T-helper 2 cell treated with Interferon-gamma antibody and Interleukin-4, amounts not matched to agents 5 μg/mL and 100 μg/mL, for 36 hours (primary cell): ENCODE measurements around the gene NIM1K.
"Not testable (repeated sequence)": the region's sequence is repeated elsewhere in the genome, so short reads cannot be mapped to it uniquely, and the experiment has no call there.

Experiments used
- DNase-seq: peaks from one replicate; pipeline ENCODE4 v3.0.0; 2021; ENCODE audit warnings: low spot score
- H3K27ac Mint-ChIP-seq: one replicate; pipeline ENCODE4 v1.8.0; 2021; ENCODE audit warnings: mild to moderate bottlenecking, mixed read lengths
- H3K27me3 Mint-ChIP-seq: one replicate; pipeline ENCODE4 v1.8.0; 2021; ENCODE audit warnings: low read depth, mixed read lengths
- H3K36me3 Mint-ChIP-seq: one replicate; pipeline ENCODE4 v1.8.0; 2021; ENCODE audit warnings: low read depth, mixed read lengths
- H3K4me1 Mint-ChIP-seq: one replicate; pipeline ENCODE4 v1.8.0; 2021; ENCODE audit warnings: low read depth, mixed read lengths
- H3K4me3 Mint-ChIP-seq: one replicate; pipeline ENCODE4 v1.8.0; 2022; ENCODE audit warnings: mild to moderate bottlenecking, moderate library complexity, mixed read lengths
- H3K9me3 Mint-ChIP-seq: one replicate; pipeline ENCODE4 v1.8.0; 2021; ENCODE audit warnings: mixed read lengths

The NIM1K gene

GRCh38 chr5:43256261-43256966 lies 64.4 kb downstream of the NIM1K start:
- H3K27ac Mint-ChIP-seq, result no peak overlapping the region
- H3K27me3 Mint-ChIP-seq, result peaks cover 40% of the 10 kb centered on the region
- H3K9me3 Mint-ChIP-seq, result no peaks in the 10 kb centered on the region
- no peak overlapping the region for H3K4me3 Mint-ChIP-seq
- H3K36me3 Mint-ChIP-seq, result no peaks in the 10 kb centered on the region
- DNase-seq, result no peak
- H3K4me1 Mint-ChIP-seq, result peaks cover 5% of the 10 kb centered on the region

- peaks cover 5% of the 10 kb centered on the region for H3K4me1 Mint-ChIP-seq
- no peak for DNase-seq
- H3K27me3 Mint-ChIP-seq, result peaks cover 48% of the 10 kb centered on the region
- no peaks in the 10 kb centered on the region for H3K36me3 Mint-ChIP-seq
- no peak overlapping the region for H3K4me3 Mint-ChIP-seq
- H3K27ac Mint-ChIP-seq, result no peak overlapping the region
- H3K9me3 Mint-ChIP-seq, result no peaks in the 10 kb centered on the region
These were observed 66.1 kb downstream of the NIM1K start for GRCh38 chr5:43258116-43258515.

- H3K36me3 Mint-ChIP-seq, H3K4me1 Mint-ChIP-seq, H3K9me3 Mint-ChIP-seq, DNase-seq, H3K4me3 Mint-ChIP-seq, H3K27ac Mint-ChIP-seq: not testable (repeated sequence)
- H3K27me3 Mint-ChIP-seq, result peaks cover 45% of the 10 kb centered on the region
These were observed 70.2 kb downstream of the NIM1K start for GRCh38 chr5:43262269-43262668.

- Mint-ChIP-seq H3K27ac (no peak overlapping the region), H3K4me1 (peaks cover 10% of the 10 kb centered on the region), H3K4me3 (no peak overlapping the region), H3K9me3 (peaks cover 11% of the 10 kb centered on the region), H3K27me3 (peaks cover 29% of the 10 kb centered on the region), H3K36me3 (peaks cover 2% of the 10 kb centered on the region)
- DNase-seq, result no peak
These were observed 76.3 kb downstream of the NIM1K start for GRCh38 chr5:43268188-43268820.

- no peak for DNase-seq
- H3K36me3 Mint-ChIP-seq, result peaks cover 2% of the 10 kb centered on the region
- peaks cover 11% of the 10 kb centered on the region for H3K9me3 Mint-ChIP-seq
- no peak overlapping the region for H3K4me3 Mint-ChIP-seq
- peaks cover 13% of the 10 kb centered on the region for H3K4me1 Mint-ChIP-seq
- H3K27me3 Mint-ChIP-seq, result peaks cover 11% of the 10 kb centered on the region
- H3K27ac Mint-ChIP-seq, result no peak overlapping the region
These were observed 78.6 kb downstream of the NIM1K start for GRCh38 chr5:43270645-43271044.

GRCh38 chr5:43273552-43273951 lies 81.5 kb downstream of the NIM1K start:
- DNase-seq, result no peak
- H3K27ac Mint-ChIP-seq, result no peak overlapping the region
- H3K9me3 Mint-ChIP-seq, result no peaks in the 10 kb centered on the region
- H3K4me1 Mint-ChIP-seq, result peaks cover 7% of the 10 kb centered on the region
- H3K36me3 Mint-ChIP-seq, result no peaks in the 10 kb centered on the region
- H3K4me3 Mint-ChIP-seq, result no peak overlapping the region
- peaks cover 13% of the 10 kb centered on the region for H3K27me3 Mint-ChIP-seq

GRCh38 chr5:43274435-43275114 lies 82.5 kb downstream of the NIM1K start:
- Mint-ChIP-seq H3K27me3 (peaks cover 13% of the 10 kb centered on the region), H3K27ac (no peak overlapping the region), H3K4me3 (no peak overlapping the region), H3K4me1 (peaks cover 7% of the 10 kb centered on the region), H3K9me3 (no peaks in the 10 kb centered on the region), H3K36me3 (no peaks in the 10 kb centered on the region)
- DNase-seq, result no peak

- H3K36me3 Mint-ChIP-seq, result no peaks in the 10 kb centered on the region
These were observed 83.4 kb downstream of the NIM1K start for GRCh38 chr5:43275391-43275790.

GRCh38 chr5:43279548-43280274 lies 87.7 kb downstream of the NIM1K start:
- Mint-ChIP-seq H3K9me3 (no peaks in the 10 kb centered on the region), H3K4me3 (no peak overlapping the region), H3K27ac (no peak overlapping the region), H3K4me1 (peaks cover 8% of the 10 kb centered on the region), H3K27me3 (peaks cover 3% of the 10 kb centered on the region), H3K36me3 (peaks cover 2% of the 10 kb centered on the region)
- no peak for DNase-seq

More at GRCh38 chr5:43275391-43275790, 83.4 kb downstream of the NIM1K start:
- no peaks in the 10 kb centered on the region for H3K9me3 Mint-ChIP-seq
- no peak for DNase-seq
- H3K27me3 Mint-ChIP-seq, result peaks cover 11% of the 10 kb centered on the region
- H3K4me1 Mint-ChIP-seq, result peaks cover 7% of the 10 kb centered on the region
- no peak overlapping the region for H3K4me3 Mint-ChIP-seq
- no peak overlapping the region for H3K27ac Mint-ChIP-seq

GRCh38 chr5:43281840-43282658 lies 90.0 kb downstream of the NIM1K start:
- peak; percentile 30 for DNase-seq

GRCh38 chr5:43286623-43287022 lies 94.6 kb downstream of the NIM1K start:
- no peaks in the 10 kb centered on the region for H3K27me3 Mint-ChIP-seq
- peaks cover 34% of the 10 kb centered on the region for H3K36me3 Mint-ChIP-seq
- no peak overlapping the region for H3K4me3 Mint-ChIP-seq
- no peak for DNase-seq
- no peaks in the 10 kb centered on the region for H3K9me3 Mint-ChIP-seq
- peak overlapping the region; percentile 6 for H3K27ac Mint-ChIP-seq
- peaks cover 10% of the 10 kb centered on the region for H3K4me1 Mint-ChIP-seq

More at GRCh38 chr5:43281840-43282658, 90.0 kb downstream of the NIM1K start:
- Mint-ChIP-seq H3K4me3 (no peak overlapping the region), H3K27me3 (peaks cover 3% of the 10 kb centered on the region), H3K36me3 (peaks cover 8% of the 10 kb centered on the region), H3K9me3 (no peaks in the 10 kb centered on the region), H3K27ac (no peak overlapping the region), H3K4me1 (peaks cover 8% of the 10 kb centered on the region)

- Mint-ChIP-seq H3K27ac (no peak overlapping the region), H3K9me3 (no peaks in the 10 kb centered on the region), H3K4me1 (peaks cover 9% of the 10 kb centered on the region), H3K27me3 (no peaks in the 10 kb centered on the region), H3K4me3 (no peak overlapping the region), H3K36me3 (peaks cover 39% of the 10 kb centered on the region)
- DNase-seq, result no peak
These were observed 95.5 kb downstream of the NIM1K start for GRCh38 chr5:43287493-43287892.

GRCh38 chr5:43288269-43288831 lies 96.3 kb downstream of the NIM1K start:
- no peak overlapping the region for H3K4me3 Mint-ChIP-seq
- H3K27ac Mint-ChIP-seq, result peak overlapping the region; percentile 9
- DNase-seq, result no peak
- no peaks in the 10 kb centered on the region for H3K9me3 Mint-ChIP-seq
- H3K36me3 Mint-ChIP-seq, result peaks cover 46% of the 10 kb centered on the region
- no peaks in the 10 kb centered on the region for H3K27me3 Mint-ChIP-seq
- peaks cover 12% of the 10 kb centered on the region for H3K4me1 Mint-ChIP-seq
